Neuronal stem cell (in vitro differentiated cells): ENCODE measurements around the gene ZFAND3.
"Not testable (repeated sequence)": the region's sequence is repeated elsewhere in the genome, so short reads cannot be mapped to it uniquely, and the experiment has no call there.

Source experiments
- DNase-seq: peaks from one replicate; pipeline ENCODE4 v3.0.0-alpha.2; 2013; ENCODE audit warnings: low spot score
- H2AFZ ChIP-seq: one replicate; pipeline ENCODE4 v1.6.1; 2013; ENCODE audit warnings: mild to moderate bottlenecking, low read length, inconsistent platforms
- H2AK5ac ChIP-seq: 2 replicates; pipeline ENCODE4 v1.6.1; 2013; ENCODE audit warnings: low read depth, mild to moderate bottlenecking, inconsistent platforms, low read length, moderate library complexity, mixed read lengths
- H2BK120ac ChIP-seq: 2 replicates; pipeline ENCODE4 v1.6.1; 2013; ENCODE audit warnings: low read depth, mild to moderate bottlenecking, inconsistent platforms, low read length, moderate library complexity, mixed read lengths
- H2BK12ac ChIP-seq: one replicate; pipeline ENCODE4 v1.6.1; 2013; ENCODE audit warnings: low read length, inconsistent platforms
- H2BK15ac ChIP-seq: 2 replicates; pipeline ENCODE4 v1.6.1; 2013; ENCODE audit warnings: mild to moderate bottlenecking, low read length, inconsistent platforms, mixed read lengths
- H2BK5ac ChIP-seq: one replicate; pipeline ENCODE4 v1.6.1; 2013; ENCODE audit warnings: inconsistent platforms, mild to moderate bottlenecking, low read length, moderate library complexity
- H3K14ac ChIP-seq: one replicate; pipeline ENCODE4 v1.6.1; 2013; ENCODE audit warnings: low read length, inconsistent platforms
- H3K18ac ChIP-seq: 2 replicates; pipeline ENCODE4 v1.6.1; 2013; ENCODE audit warnings: low read length, inconsistent platforms
- H3K23ac ChIP-seq: 2 replicates; pipeline ENCODE4 v1.6.1; 2013; ENCODE audit warnings: low read depth, mild to moderate bottlenecking, mixed read lengths, low read length, inconsistent platforms; ENCODE audit not compliant: poor library complexity
- H3K27ac ChIP-seq: replicated peaks from 3 replicates; pipeline ENCODE4 v1.5.1; 2013; ENCODE audit warnings: low read length, inconsistent platforms
- H3K27me3 ChIP-seq, 3 experiments: 2 replicates each; pipeline ENCODE4 v1.6.1; 2013; ENCODE audit warnings: low read length in 3 of 3, mild to moderate bottlenecking in 2 of 3, inconsistent platforms in 1 of 3, low read depth in 1 of 3, mixed read lengths in 1 of 3, moderate library complexity in 1 of 3; ENCODE audit not compliant: control insufficient read depth in 3 of 3, insufficient read depth in 3 of 3
- H3K36me3 ChIP-seq, 2 donors: replicated peaks in 1 of 2; 2 replicates each; pipeline ENCODE4 v1.6.1; 2013; ENCODE audit warnings: low read length in 2 of 2; ENCODE audit not compliant: control insufficient read depth in 2 of 2, insufficient read depth in 2 of 2
- H3K4ac ChIP-seq: 2 replicates; pipeline ENCODE4 v1.6.1; 2013; ENCODE audit warnings: inconsistent platforms, mild to moderate bottlenecking, low read length, moderate library complexity
- H3K4me1 ChIP-seq, 2 donors: 1 replicate in 1 of 2; 2 replicates in 1 of 2; pipeline ENCODE4 v1.6.1; 2013; ENCODE audit warnings: low read length in 2 of 2, low read depth in 1 of 2; ENCODE audit not compliant: control insufficient read depth in 2 of 2, insufficient read depth in 1 of 2
- H3K4me2 ChIP-seq: one replicate; pipeline ENCODE4 v1.6.1; 2013; ENCODE audit warnings: mild to moderate bottlenecking, low read length, inconsistent platforms; ENCODE audit not compliant: insufficient read depth, poor library complexity, severe bottlenecking
- H3K4me3 ChIP-seq, 2 donors: 2 replicates each; pipeline ENCODE4 v1.5.1; 2013; ENCODE audit warnings: low read length in 2 of 2, mild to moderate bottlenecking in 2 of 2, inconsistent platforms in 1 of 2, moderate library complexity in 1 of 2
- H3K79me1 ChIP-seq: one replicate; pipeline ENCODE4 v1.6.1; 2013; ENCODE audit warnings: low read depth, mild to moderate bottlenecking, inconsistent platforms, low read length, moderate library complexity
- H3K9ac ChIP-seq: one replicate; pipeline ENCODE4 v1.6.1; 2013; ENCODE audit warnings: mild to moderate bottlenecking, low read depth, low read length, inconsistent platforms; ENCODE audit not compliant: poor library complexity
- H3K9me3 ChIP-seq, 2 donors: replicated peaks in 1 of 2; 2 replicates each; pipeline versions ENCODE3 to v1.6.1; 2013; ENCODE audit warnings: low read length in 2 of 2, mild to moderate bottlenecking in 2 of 2, inconsistent platforms in 1 of 2, low read depth in 1 of 2, mixed read lengths in 1 of 2, moderate library complexity in 1 of 2; ENCODE audit not compliant: control insufficient read depth in 2 of 2, insufficient read depth in 1 of 2
- H4K8ac ChIP-seq: one replicate; pipeline ENCODE4 v1.6.1; 2013; ENCODE audit warnings: low read depth, mild to moderate bottlenecking, inconsistent platforms, low read length, moderate library complexity
- H4K91ac ChIP-seq: one replicate; pipeline ENCODE4 v1.6.1; 2013; ENCODE audit warnings: low read length, low read depth, mild to moderate bottlenecking, inconsistent platforms; ENCODE audit not compliant: poor library complexity
- WGBS, 2 donors: extraction: QIAGEN DNeasy Blood & Tissue Kit; methylation state at CpG; one replicate each; pipeline ENCODE4 v1.1.7; 2013; ENCODE audit warnings: missing lambda C conversion rate in 2 of 2, mixed read lengths in 1 of 2; ENCODE audit not compliant: insufficient read length in 2 of 2, insufficient replicate concordance in 1 of 2; ENCODE audit errors: extremely low coverage in 2 of 2; 5-methylcytosine and 5-hydroxymethylcytosine counted together

ZFAND3 gene

DNA sequence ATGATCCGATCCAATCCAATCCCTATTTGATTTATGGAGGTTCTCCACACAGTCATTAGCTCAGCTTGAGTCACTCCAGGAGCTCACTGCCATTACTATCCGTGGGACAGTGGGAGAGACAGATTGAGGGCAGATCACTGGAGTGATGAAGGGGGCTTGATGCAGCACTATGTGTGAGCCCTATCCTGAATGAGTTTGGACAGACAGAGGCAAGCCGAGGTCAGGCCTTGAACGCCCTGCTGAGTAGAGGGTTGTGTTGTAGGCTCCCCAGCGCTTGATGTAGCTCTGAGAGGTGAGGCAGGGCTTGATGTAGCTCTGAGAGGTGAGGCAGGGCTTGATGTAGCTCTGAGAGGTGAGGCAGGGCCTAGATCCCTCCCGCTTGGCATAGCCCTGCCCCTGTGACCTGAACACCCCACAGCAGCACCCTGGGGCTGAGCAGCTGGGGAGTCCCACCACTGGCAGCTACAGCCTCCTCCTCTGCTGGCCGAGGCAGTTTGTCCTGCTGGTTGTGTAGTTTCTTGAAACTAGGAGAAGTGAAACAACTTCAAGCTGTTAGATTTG is 58.7 kb downstream of the ZFAND3 start:
- no peak overlapping the region for H2BK5ac ChIP-seq
- H2BK12ac ChIP-seq = no peak overlapping the region
- DNase-seq = no peak
- H2BK120ac ChIP-seq = no peak overlapping the region
- H2BK15ac ChIP-seq = no peak overlapping the region
- H3K4me3 ChIP-seq = no peak overlapping the region
- no peak overlapping the region for H3K9ac ChIP-seq
- no peaks in the 10 kb centered on the region for H3K27me3 ChIP-seq
- no peak overlapping the region for H3K4ac ChIP-seq
- H4K8ac ChIP-seq = no peak overlapping the region
- no peak overlapping the region for H4K91ac ChIP-seq
- peaks cover 2 to 10% of the 10 kb centered on the region in 2 donors for H3K4me1 ChIP-seq
- H2AFZ ChIP-seq = no peak overlapping the region
- H3K9me3 ChIP-seq = no peaks in the 10 kb centered on the region
- no peak overlapping the region for H3K18ac ChIP-seq
- no CpG with 5 or more reads among the region's 7 CpGs for WGBS, 2 donors
- H3K4me2 ChIP-seq = no peak overlapping the region
- no peak overlapping the region for H3K14ac ChIP-seq
- no peak overlapping the region for H3K27ac ChIP-seq
- no peak overlapping the region for H3K23ac ChIP-seq
- peaks cover 5% of the 10 kb centered on the region for H3K79me1 ChIP-seq
- H3K36me3 ChIP-seq = no peaks in the 10 kb centered on the region
- H2AK5ac ChIP-seq = no peak overlapping the region

- H2BK15ac ChIP-seq, H2AK5ac ChIP-seq, H3K4ac ChIP-seq, H3K27me3 ChIP-seq, H3K9ac ChIP-seq, H3K4me3 ChIP-seq, H3K14ac ChIP-seq, H2BK120ac ChIP-seq, H3K4me2 ChIP-seq, H3K79me1 ChIP-seq, H3K36me3 ChIP-seq, H3K9me3 ChIP-seq, H2BK12ac ChIP-seq, H2AFZ ChIP-seq, H3K27ac ChIP-seq, H3K18ac ChIP-seq, H4K91ac ChIP-seq, H2BK5ac ChIP-seq, H4K8ac ChIP-seq, DNase-seq, H3K23ac ChIP-seq: not testable (repeated sequence)
- H3K4me1 ChIP-seq = peaks cover 2 to 10% of the 10 kb centered on the region in 2 donors
- WGBS, 2 donors = no CpG with 5 or more reads among the region's 5 CpGs
Measured at GRCh38 chr6:37880602-37881001, 61.1 kb downstream of the ZFAND3 start.

DNA sequence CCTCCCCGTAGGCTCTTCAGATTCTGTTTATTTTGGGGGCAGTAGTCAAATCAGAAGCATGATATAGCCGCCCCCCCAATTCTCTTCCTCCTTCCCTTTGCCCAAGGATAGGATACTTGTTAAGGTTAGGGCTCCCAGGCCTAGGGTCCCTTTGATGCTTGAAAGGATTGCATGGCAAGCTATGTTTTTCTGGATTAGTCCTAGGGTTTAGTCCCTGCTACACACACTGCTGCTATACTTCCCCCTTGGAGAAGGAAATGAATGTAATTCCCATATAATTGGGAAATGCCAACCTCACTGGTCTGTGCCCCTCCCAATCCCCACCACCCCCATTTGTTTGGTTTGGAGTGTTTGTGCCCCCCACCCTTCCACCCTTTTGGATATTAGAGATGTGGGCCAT is 62.8 kb downstream of the ZFAND3 start:
- no peak for DNase-seq
- peaks cover 5% of the 10 kb centered on the region for H3K79me1 ChIP-seq
- no peaks in the 10 kb centered on the region for H3K27me3 ChIP-seq
- peaks cover 0 to 10% of the 10 kb centered on the region in 2 donors for H3K4me1 ChIP-seq
- H2BK15ac ChIP-seq = no peak overlapping the region
- no peaks in the 10 kb centered on the region for H3K9me3 ChIP-seq
- no peak overlapping the region for H4K8ac ChIP-seq
- H3K4ac ChIP-seq = no peak overlapping the region
- H3K4me2 ChIP-seq = no peak overlapping the region
- no peak overlapping the region for H3K4me3 ChIP-seq
- no peaks in the 10 kb centered on the region for H3K36me3 ChIP-seq
- H2BK12ac ChIP-seq = no peak overlapping the region
- H3K27ac ChIP-seq = no peak overlapping the region
- no peak overlapping the region for H2BK120ac ChIP-seq
- no peak overlapping the region for H4K91ac ChIP-seq
- no CpG with 5 or more reads among the region's 2 CpGs for WGBS, 2 donors
- no peak overlapping the region for H3K18ac ChIP-seq
- no peak overlapping the region for H2AK5ac ChIP-seq
- H3K14ac ChIP-seq = no peak overlapping the region
- H2AFZ ChIP-seq = no peak overlapping the region
- H3K23ac ChIP-seq = no peak overlapping the region
- H3K9ac ChIP-seq = no peak overlapping the region
- no peak overlapping the region for H2BK5ac ChIP-seq

- Histone ChIP-seq H4K91ac (no peak overlapping the region), H2BK5ac (no peak overlapping the region), H2AFZ (no peak overlapping the region), H3K4ac (no peak overlapping the region), H3K23ac (no peak overlapping the region), H3K79me1 (peaks cover 5% of the 10 kb centered on the region), H3K36me3 (no peaks in the 10 kb centered on the region), H3K9ac (no peak overlapping the region), H4K8ac (no peak overlapping the region), H3K27me3 (no peaks in the 10 kb centered on the region), H3K4me3 (no peak overlapping the region), H2BK120ac (no peak overlapping the region), H2BK12ac (no peak overlapping the region), H3K4me1 (peaks cover 0 to 10% of the 10 kb centered on the region in 2 donors), H3K27ac (no peak overlapping the region), H3K18ac (no peak overlapping the region), H3K9me3 (no peaks in the 10 kb centered on the region), H3K4me2 (no peak overlapping the region), H3K14ac (no peak overlapping the region), H2BK15ac (no peak overlapping the region), H2AK5ac (no peak overlapping the region)
- no CpG with 5 or more reads among the region's 2 CpGs for WGBS, 2 donors
- DNase-seq = no peak
Measured at GRCh38 chr6:37882724-37883413, 63.3 kb downstream of the ZFAND3 start.
